Kidney (tissue), 14 donors: ENCODE measurements around the gene IRAK2. TPM values are rescaled to one million over a fixed set of nuclear protein-coding genes. Genes with fewer than 3 reads are reported as not detected.
"Not testable (repeated sequence)": the region's sequence is repeated elsewhere in the genome, so short reads cannot be mapped to it uniquely, and the experiment has no call there.

Experiments used
- DNase-seq, 5 donors: peaks; one replicate each; pipeline ENCODE4 v3.0.0-alpha.2; 2013 to 2020
- FAIRE-seq: peaks from 2 replicates; lab custom pipeline; 2012; peaks lifted over from hg19 to GRCh38; lab: Jason Lieb, UNC
- H3K27ac ChIP-seq, 2 donors: one replicate each; pipeline ENCODE4 v1.7.0; 2013; ENCODE audit warnings: low read depth in 2 of 2, low read length in 2 of 2, inconsistent platforms in 1 of 2
- H3K27me3 ChIP-seq: one replicate; pipeline ENCODE4 v1.7.1; 2013; ENCODE audit warnings: low read length, inconsistent platforms; ENCODE audit not compliant: control insufficient read depth, insufficient read depth
- H3K36me3 ChIP-seq, 3 donors: one replicate each; pipeline versions ENCODE4 v1.7.0 to v1.7.1; 2013; ENCODE audit warnings: low read length in 3 of 3, control low read depth in 1 of 3, inconsistent platforms in 1 of 3; ENCODE audit not compliant: insufficient read depth in 3 of 3, control insufficient read depth in 2 of 3
- H3K4me1 ChIP-seq, 3 donors: one replicate each; pipeline versions ENCODE4 v1.7.0 to v1.7.1; 2013; ENCODE audit warnings: low read length in 3 of 3, inconsistent platforms in 1 of 3, low read depth in 1 of 3; ENCODE audit not compliant: control insufficient read depth in 2 of 3, insufficient read depth in 2 of 3
- H3K4me3 ChIP-seq, 3 donors: one replicate each; pipeline versions ENCODE4 v1.7.0 to v1.8.1; 2013; ENCODE audit warnings: low read length in 3 of 3, control low read depth in 1 of 3, inconsistent platforms in 1 of 3
- H3K9ac ChIP-seq, 3 donors: one replicate each; pipeline versions ENCODE4 v1.7.0 to v1.7.1; 2013; ENCODE audit warnings: low read length in 3 of 3, control low read depth in 1 of 3, inconsistent platforms in 1 of 3
- H3K9me3 ChIP-seq, 3 donors: one replicate each; pipeline versions ENCODE4 v1.7.0 to v1.7.1; 2013; ENCODE audit warnings: low read length in 3 of 3, control low read depth in 1 of 3, inconsistent platforms in 1 of 3; ENCODE audit not compliant: control insufficient read depth in 2 of 3, insufficient read depth in 1 of 3
- intact Hi-C: fragments of 100-400 bp; cut with DNase I; formaldehyde crosslinking; loops from one replicate; pipeline ENCODE4 v1.11.1; 2022
- polyA plus RNA-seq: library from polyadenylated mRNA; stranded (reverse); fragments of 350-450 nt; fragmentation: Illumina TruSeq; extraction: RNeasy Lipid Tissue Mini Kit (QIAGEN cat#74804); gene quantifications from one replicate; pipeline ENCODE4 v1.2.3, GENCODE V29; 2014; ENCODE audit warnings: low read depth, low replicate concordance; ENCODE audit not compliant: insufficient read depth
- total RNA-seq: library from RNA; stranded (reverse); fragmentation: NEBNext Ultra II Directional; extraction: Animal tissue kit (Norgen Biotek cat#: 25700); gene quantifications from one replicate; pipeline ENCODE4 v1.2.1, GENCODE V29; 2021
- TF ChIP-seq, protein P1 (sequence below): IDR thresholded peaks from 3 replicates; pipeline ENCODE4 v1.5.1; 2012; ENCODE audit warnings: mild to moderate bottlenecking, moderate library complexity, borderline replicate concordance; ENCODE audit not compliant: insufficient read depth; ENCODE audit errors: extremely low read depth
- donor health status: control.
- donor health status: control.
- donor health status: control.
- donor health status: control.
- donor health status: control.
- donor health status: DM: yes; HTN: yes; CAD: no.
- donor health status: Normal renal cell carcinoma (clear cell type).

Gene IRAK2
- total and polyA plus RNA-seq, 2 donors from 2014 or later = 1.2 to 8.9 TPM

DNA sequence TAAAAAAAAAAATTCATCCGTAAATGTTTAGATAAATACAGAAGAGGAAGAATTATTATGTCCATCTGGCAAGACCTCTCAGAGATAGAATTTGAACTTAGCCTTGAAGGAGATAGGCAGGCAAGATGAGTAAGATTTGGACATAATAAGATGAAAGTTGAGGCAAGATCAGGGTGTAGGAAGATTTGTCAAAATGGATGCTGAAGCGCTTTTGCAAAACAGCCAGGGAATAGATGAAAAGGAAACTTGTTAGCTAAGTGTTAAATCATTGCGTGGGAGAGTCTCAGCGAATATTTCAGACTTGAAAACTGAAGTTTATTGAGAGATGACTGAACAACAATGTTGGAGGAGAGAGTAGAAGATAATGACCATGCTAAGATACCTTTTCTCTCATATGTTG lies 42.0 kb upstream of the IRAK2 start:
- H3K9ac ChIP-seq = no peak overlapping the region
- no peak overlapping the region for H3K4me3 ChIP-seq
- TF ChIP-seq, protein P1, sequence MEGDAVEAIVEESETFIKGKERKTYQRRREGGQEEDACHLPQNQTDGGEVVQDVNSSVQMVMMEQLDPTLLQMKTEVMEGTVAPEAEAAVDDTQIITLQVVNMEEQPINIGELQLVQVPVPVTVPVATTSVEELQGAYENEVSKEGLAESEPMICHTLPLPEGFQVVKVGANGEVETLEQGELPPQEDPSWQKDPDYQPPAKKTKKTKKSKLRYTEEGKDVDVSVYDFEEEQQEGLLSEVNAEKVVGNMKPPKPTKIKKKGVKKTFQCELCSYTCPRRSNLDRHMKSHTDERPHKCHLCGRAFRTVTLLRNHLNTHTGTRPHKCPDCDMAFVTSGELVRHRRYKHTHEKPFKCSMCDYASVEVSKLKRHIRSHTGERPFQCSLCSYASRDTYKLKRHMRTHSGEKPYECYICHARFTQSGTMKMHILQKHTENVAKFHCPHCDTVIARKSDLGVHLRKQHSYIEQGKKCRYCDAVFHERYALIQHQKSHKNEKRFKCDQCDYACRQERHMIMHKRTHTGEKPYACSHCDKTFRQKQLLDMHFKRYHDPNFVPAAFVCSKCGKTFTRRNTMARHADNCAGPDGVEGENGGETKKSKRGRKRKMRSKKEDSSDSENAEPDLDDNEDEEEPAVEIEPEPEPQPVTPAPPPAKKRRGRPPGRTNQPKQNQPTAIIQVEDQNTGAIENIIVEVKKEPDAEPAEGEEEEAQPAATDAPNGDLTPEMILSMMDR = no peak
- no peak for FAIRE-seq
- H3K27ac ChIP-seq = no peak overlapping the region
- no peaks in the 10 kb centered on the region for H3K4me1 ChIP-seq
- no peaks in the 10 kb centered on the region for H3K9me3 ChIP-seq
- peaks cover 0 to 18% (median 6%) of the 10 kb centered on the region in 3 donors for H3K36me3 ChIP-seq
- H3K27me3 ChIP-seq = no peaks in the 10 kb centered on the region
- intact Hi-C loops = no loop called here
- DNase-seq = no peak

DNA sequence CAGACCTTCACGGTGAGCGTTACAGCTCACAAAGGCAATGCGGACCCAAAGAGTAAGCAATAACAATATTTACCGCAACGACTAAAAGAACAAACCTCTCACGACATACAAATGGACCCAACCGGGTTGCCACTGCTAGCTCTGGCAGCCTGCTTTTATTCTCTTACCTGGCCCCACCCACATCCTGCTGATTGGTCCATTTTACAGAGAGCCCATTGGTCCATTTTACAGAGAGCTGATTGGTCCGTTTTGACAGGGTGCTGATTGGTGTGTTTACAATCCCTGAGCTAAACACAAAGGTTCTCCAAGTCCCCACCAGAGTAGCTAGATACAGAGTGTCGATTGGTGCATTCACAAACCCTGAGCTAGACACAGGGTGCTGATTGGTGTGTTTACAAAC lies 28.8 kb upstream of the IRAK2 start:
- H3K9me3 ChIP-seq, H3K27ac ChIP-seq, H3K4me1 ChIP-seq, intact Hi-C loops, H3K36me3 ChIP-seq, H3K9ac ChIP-seq, H3K27me3 ChIP-seq, FAIRE-seq, H3K4me3 ChIP-seq, DNase-seq: not testable (repeated sequence)

DNA sequence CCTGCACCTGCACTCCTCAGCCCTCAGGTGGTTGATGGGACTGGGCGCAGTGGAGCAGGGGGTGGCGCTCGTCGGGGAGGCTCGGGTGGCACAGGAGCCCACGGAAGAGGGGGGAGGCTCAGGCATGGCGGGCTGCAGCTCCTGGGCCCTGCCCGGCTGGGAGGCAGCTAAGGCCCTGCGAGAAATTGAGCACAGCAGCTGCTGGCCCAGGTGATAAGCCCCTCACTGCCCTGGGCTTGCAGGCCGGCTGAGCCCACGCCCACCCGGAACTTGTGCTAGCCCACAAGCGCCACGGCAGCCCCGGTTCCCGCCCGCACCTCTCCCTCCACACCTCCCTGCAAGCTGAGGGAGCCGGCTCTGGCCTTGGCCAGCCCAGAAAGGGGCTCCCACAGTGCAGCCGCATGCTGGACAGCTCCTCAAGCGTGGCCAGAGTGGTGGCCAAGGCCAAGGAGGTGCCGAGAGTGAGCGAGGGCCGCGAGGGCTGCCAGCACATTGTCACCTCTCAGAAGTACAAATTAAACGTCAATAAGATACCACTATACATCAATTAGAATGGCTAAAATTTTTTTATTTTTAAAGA lies 28.2 kb upstream of the IRAK2 start:
- intact Hi-C loops = no loop called here
- Histone ChIP-seq H3K27ac (no peak overlapping the region), H3K36me3 (no peaks in the 10 kb centered on the region), H3K9me3 (no peaks in the 10 kb centered on the region), H3K9ac (no peak overlapping the region), H3K4me1 (no peaks in the 10 kb centered on the region), H3K27me3 (no peaks in the 10 kb centered on the region), H3K4me3 (no peak overlapping the region)
- TF ChIP-seq, protein P1 = no peak
- no peak for DNase-seq
- no peak for FAIRE-seq

DNA sequence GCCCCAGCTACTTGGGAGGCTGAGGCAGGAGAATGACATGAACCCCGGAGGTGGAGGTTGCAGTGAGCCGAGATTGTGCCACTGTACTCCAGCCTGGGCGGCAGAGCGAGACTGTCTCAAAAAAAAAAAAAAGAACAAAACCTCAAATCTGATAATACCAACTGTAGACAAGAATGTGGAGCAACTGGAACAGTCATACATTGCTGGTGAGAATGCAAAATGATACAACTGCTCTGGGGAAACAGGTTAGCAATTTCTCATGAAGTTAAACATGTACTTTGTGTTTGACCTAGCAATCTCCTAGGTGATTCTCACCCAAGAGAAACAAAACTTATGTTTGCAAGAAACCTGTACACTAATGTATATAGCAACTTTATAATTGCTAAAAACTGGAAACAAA lies 27.5 kb upstream of the IRAK2 start:
- Histone ChIP-seq H3K4me1 (no peaks in the 10 kb centered on the region), H3K36me3 (no peaks in the 10 kb centered on the region), H3K27me3 (no peaks in the 10 kb centered on the region), H3K9ac (no peak overlapping the region), H3K9me3 (no peaks in the 10 kb centered on the region), H3K4me3 (no peak overlapping the region), H3K27ac (no peak overlapping the region)
- no peak for DNase-seq
- TF ChIP-seq, protein P1 = no peak
- FAIRE-seq = no peak
- intact Hi-C loops = no loop called here
